CD4-positive, alpha-beta T cell (primary cell): ENCODE measurements around the gene LRRC25. TPM values are rescaled to one million over a fixed set of nuclear protein-coding genes. Genes with fewer than 3 reads are reported as not detected.

Source experiments
- ATAC-seq: fragments of 200-7000 bp; cut with Tn5 transposase; one replicate; pipeline ENCODE4 v1.10.0; 2022; ENCODE audit warnings: mild to moderate bottlenecking; ENCODE audit not compliant: poor library complexity
- CTCF ChIA-PET: fragments of 350-600 bp; sonication (Branson Sonifier 250); formaldehyde crosslinking; loops from one replicate; lab custom pipeline; 2021; ENCODE audit warnings: antibody characterized with exemption, inconsistent platforms; lab: Charles Lee
- POLR2A ChIA-PET: fragments of 350-600 bp; sonication (Branson Sonifier 250); formaldehyde crosslinking; loops from one replicate; lab custom pipeline; 2021; ENCODE audit warnings: antibody characterized with exemption, inconsistent platforms; lab: Charles Lee
- DNase-seq, 14 experiments: peaks; one replicate each; pipeline ENCODE4 v3.0.0-alpha.2; 2013 to 2020; ENCODE audit warnings: mixed read lengths in 2 of 14
- H3K27ac ChIP-seq, 2 donors: one replicate each; pipeline versions ENCODE4 v1.5.1 to v1.7.0; 2013; ENCODE audit warnings: low read length in 2 of 2, low read depth in 1 of 2, mild to moderate bottlenecking in 1 of 2
- H3K27me3 ChIP-seq, 2 experiments: 1 replicate in 1 of 2; 2 replicates in 1 of 2; pipeline versions ENCODE4 v1.6.1 to v1.7.0; 2013; ENCODE audit warnings: low read length in 2 of 2, control low read depth in 1 of 2, mild to moderate bottlenecking in 1 of 2, moderate library complexity in 1 of 2; ENCODE audit not compliant: insufficient read depth in 2 of 2, control insufficient read depth in 1 of 2
- H3K36me3 ChIP-seq: one replicate; pipeline ENCODE4 v1.6.1; 2013; ENCODE audit warnings: low read length, control low read depth; ENCODE audit not compliant: insufficient read depth
- H3K4me1 ChIP-seq: one replicate; pipeline ENCODE4 v1.6.1; 2013; ENCODE audit warnings: low read length, control low read depth; ENCODE audit not compliant: insufficient read depth
- H3K4me3 ChIP-seq: one replicate; pipeline ENCODE4 v1.5.1; 2013; ENCODE audit warnings: mild to moderate bottlenecking, low read length, moderate library complexity
- H3K9me3 ChIP-seq, 2 experiments: 1 replicate in 1 of 2; 2 replicates in 1 of 2; pipeline versions ENCODE4 v1.6.1 to v1.7.0; 2013; ENCODE audit warnings: low read length in 2 of 2, mild to moderate bottlenecking in 2 of 2, control low read depth in 1 of 2, moderate library complexity in 1 of 2; ENCODE audit not compliant: control insufficient read depth in 1 of 2, insufficient read depth in 1 of 2
- H3K27ac Mint-ChIP-seq: one replicate; pipeline ENCODE4 v1.8.0; 2020; ENCODE audit warnings: mixed read lengths
- H3K27me3 Mint-ChIP-seq: one replicate; pipeline ENCODE4 v1.8.0; 2021; ENCODE audit warnings: mixed read lengths
- H3K36me3 Mint-ChIP-seq: one replicate; pipeline ENCODE4 v1.8.0; 2021; ENCODE audit warnings: low read depth, mixed read lengths
- H3K4me1 Mint-ChIP-seq: one replicate; pipeline ENCODE4 v1.8.0; 2021; ENCODE audit warnings: low read depth, mixed read lengths
- H3K4me3 Mint-ChIP-seq: one replicate; pipeline ENCODE4 v1.8.0; 2020; ENCODE audit warnings: mild to moderate bottlenecking, mixed read lengths
- H3K9me3 Mint-ChIP-seq: one replicate; pipeline ENCODE4 v1.8.0; 2020; ENCODE audit warnings: mixed read lengths
- CTCF ChIP-seq: fragments of 200-600 bp; IDR thresholded peaks from one replicate; pipeline ENCODE4 v1.8.0; 2022; ENCODE audit warnings: antibody characterized with exemption, mild to moderate bottlenecking
- intact Hi-C, 2 experiments: fragments of 100-400 bp; cut with DNase I in 1 of 2; cut with micrococcal nuclease in 1 of 2; formaldehyde crosslinking; loops; one replicate each; pipeline versions ENCODE4 v1.15.1 to v1.9.0; 2023 to 2025; cut with DNase I, micrococcal nuclease
- total RNA-seq, 174 experiments: library from RNA in 2 of 174; stranded (reverse) in 2 of 174; gene quantifications; one replicate each; pipeline ENCODE4 v1.2.3 and lab custom pipeline; 2021 to 2026

LRRC25 gene
- total RNA-seq, 2 experiments from 2014 or later: 0.82 to 0.92 TPM

- ATAC-seq: no peak
- H3K9me3 Mint-ChIP-seq: no peaks in the 10 kb centered on the region
- intact Hi-C loops: no loop called here
- Histone ChIP-seq H3K27ac (no peak overlapping the region), H3K27me3 (no peaks in the 10 kb centered on the region), H3K4me1 (peaks cover 25% of the 10 kb centered on the region), H3K36me3 (peaks cover 44% of the 10 kb centered on the region), H3K9me3 (peaks cover 0 to 8% of the 10 kb centered on the region in 2 experiments), H3K4me3 (no peak overlapping the region)
- POLR2A ChIA-PET: interaction anchor here (1.1 kb wide), 1 partner anchor 27 kb away, joined by 4 read pairs; no protein-coding TSS in a partner anchor
- H3K27ac Mint-ChIP-seq: no peak overlapping the region
- H3K4me1 Mint-ChIP-seq: peaks cover 28% of the 10 kb centered on the region
- H3K27me3 Mint-ChIP-seq: no peaks in the 10 kb centered on the region
- TF ChIP-seq CTCF: no peak
- DNase-seq: no peak
- peaks cover 52% of the 10 kb centered on the region for H3K36me3 Mint-ChIP-seq
- H3K4me3 Mint-ChIP-seq: peak overlapping the region; percentile 34
- CTCF ChIA-PET: interaction anchor here (1.2 kb wide), 1 partner anchor 8 kb away, joined by 6 read pairs; no protein-coding TSS in a partner anchor
Observed at GRCh38 chr19:18443406-18443805, 46.0 kb upstream of the LRRC25 start.

GRCh38 chr19:18442941-18443340, 45.5 kb upstream of the LRRC25 start:
- Histone ChIP-seq H3K4me3 (no peak overlapping the region), H3K36me3 (peaks cover 39% of the 10 kb centered on the region), H3K4me1 (peaks cover 29% of the 10 kb centered on the region), H3K27ac (no peak overlapping the region), H3K9me3 (peaks cover 0 to 8% of the 10 kb centered on the region in 2 experiments), H3K27me3 (no peaks in the 10 kb centered on the region)
- Mint-ChIP-seq H3K4me1 (peaks cover 26% of the 10 kb centered on the region), H3K27me3 (no peaks in the 10 kb centered on the region), H3K36me3 (peaks cover 47% of the 10 kb centered on the region), H3K9me3 (no peaks in the 10 kb centered on the region), H3K4me3 (no peak overlapping the region), H3K27ac (no peak overlapping the region)
- ATAC-seq (no peak), DNase-seq (no peak)
- intact Hi-C loops: no loop called here
- ChIA-PET POLR2A (interaction anchor here (1.1 kb wide), 1 partner anchor 26 kb away, joined by 4 read pairs; no protein-coding TSS in a partner anchor), CTCF (interaction anchor here (1.2 kb wide), 1 partner anchor 8 kb away, joined by 6 read pairs; no protein-coding TSS in a partner anchor)
- TF ChIP-seq CTCF: no peak

- DNase-seq (peak in 3 of 14 experiments; percentile 32 to 79 (median 59)), ATAC-seq (peak; percentile 6)
- TF ChIP-seq CTCF: no peak
- H3K4me3 ChIP-seq: no peak overlapping the region
- peak overlapping the region; percentile 81 for H3K27ac Mint-ChIP-seq
- peaks cover 0 to 8% of the 10 kb centered on the region in 2 experiments for H3K9me3 ChIP-seq
- peaks cover 39% of the 10 kb centered on the region for H3K36me3 Mint-ChIP-seq
- H3K36me3 ChIP-seq: peaks cover 35% of the 10 kb centered on the region
- peak overlapping the region in 1 of 2 donors; percentile 9 for H3K27ac ChIP-seq
- ChIA-PET POLR2A (interaction anchor here (1.1 to 2.1 kb wide), 2 partner anchors 23 to 25 kb away, joined by 4 to 10 read pairs; partner anchors contain the start of gene SSBP4), CTCF (interaction anchor here (1.2 to 3.1 kb wide), 2 partner anchors 9 to 23 kb away, joined by 6 to 10 read pairs; partner anchors contain the start of gene SSBP4)
- H3K27me3 Mint-ChIP-seq: no peaks in the 10 kb centered on the region
- intact Hi-C loops: no loop called here
- H3K4me1 ChIP-seq: peaks cover 35% of the 10 kb centered on the region
- peak overlapping the region; percentile 51 for H3K4me3 Mint-ChIP-seq
- no peaks in the 10 kb centered on the region for H3K9me3 Mint-ChIP-seq
- no peaks in the 10 kb centered on the region for H3K27me3 ChIP-seq
- H3K4me1 Mint-ChIP-seq: peaks cover 26% of the 10 kb centered on the region
Observed at GRCh38 chr19:18441804-18442788, 44.7 kb upstream of the LRRC25 start.
